CD4-positive, alpha-beta T cell treated with Interleukin-2 at 100 ng/mL for 4 hours (primary cell): ENCODE results near the gene NHLRC3.
"Not testable (repeated sequence)": the region's sequence is repeated elsewhere in the genome, so short reads cannot be mapped to it uniquely, and the experiment has no call there.

Source experiments
- DNase-seq: peaks from one replicate; pipeline ENCODE4 v3.0.0-alpha.2; 2020; ENCODE audit warnings: low spot score

The NHLRC3 gene

GRCh38 chr13:39037880-39038568 lies at the start of gene NHLRC3, which contains the start of gene PROSER1:
TSS of gene NHLRC3 (plus strand) at chr13:39038456. CDS start at chr13:39038640, 184 bp downstream.
TSS of gene PROSER1 (minus strand) at chr13:39038089. CDS start at chr13:39037242, 847 bp downstream.
- peak; percentile 88 for DNase-seq

GRCh38 chr13:38990693-38991092 lies 47.6 kb upstream of the NHLRC3 start, which contains the start of gene STOML3:
TSS of gene STOML3 (minus strand) at chr13:38990831. CDS start at chr13:38990721, 110 bp downstream.
- no peak for DNase-seq

- no peak for DNase-seq
Measured at GRCh38 chr13:38993381-38993780, 44.9 kb upstream of the NHLRC3 start.

GRCh38 chr13:38998739-38999138 lies 39.5 kb upstream of the NHLRC3 start:
- no peak for DNase-seq

- DNase-seq = not testable (repeated sequence)
Measured at GRCh38 chr13:39006371-39007111, 31.7 kb upstream of the NHLRC3 start.

- no peak for DNase-seq
Measured at GRCh38 chr13:39012608-39013007, 25.6 kb upstream of the NHLRC3 start.

- DNase-seq = no peak
Measured at GRCh38 chr13:39013462-39013861, 24.8 kb upstream of the NHLRC3 start.

GRCh38 chr13:39016087-39016486 lies 22.2 kb upstream of the NHLRC3 start:
- DNase-seq = no peak

- peak; percentile 28 for DNase-seq
Measured at GRCh38 chr13:39016787-39017186, 21.5 kb upstream of the NHLRC3 start.

GRCh38 chr13:39020853-39021462 lies 17.3 kb upstream of the NHLRC3 start:
- DNase-seq = no peak

GRCh38 chr13:39023316-39023715 lies 14.9 kb upstream of the NHLRC3 start:
- DNase-seq = no peak

GRCh38 chr13:39023761-39024160 lies 14.5 kb upstream of the NHLRC3 start:
- DNase-seq = no peak

- DNase-seq = no peak
Measured at GRCh38 chr13:39025433-39025839, 12.8 kb upstream of the NHLRC3 start.

- DNase-seq = no peak
Measured at GRCh38 chr13:39032150-39032549, 6.1 kb upstream of the NHLRC3 start.

- no peak for DNase-seq
Measured at GRCh38 chr13:39034085-39034484, 4.2 kb upstream of the NHLRC3 start.

GRCh38 chr13:39035204-39035603 lies 3.1 kb upstream of the NHLRC3 start:
- no peak for DNase-seq

GRCh38 chr13:39035799-39036198 lies 2.5 kb upstream of the NHLRC3 start:
- no peak for DNase-seq

GRCh38 chr13:39036212-39036611 lies 2.0 kb upstream of the NHLRC3 start:
- DNase-seq = peak; percentile 17

- peak; percentile 33 for DNase-seq
Measured at GRCh38 chr13:39037410-39037879, 811 bp upstream of the NHLRC3 start.

GRCh38 chr13:39038569-39039030 lies 344 bp downstream of the NHLRC3 start:
- DNase-seq = peak; percentile 49

GRCh38 chr13:39039041-39039440 lies 785 bp downstream of the NHLRC3 start:
- DNase-seq = no peak

- DNase-seq = no peak
Measured at GRCh38 chr13:39040206-39040605, 1.9 kb downstream of the NHLRC3 start.

GRCh38 chr13:39044536-39044935 lies 6.3 kb downstream of the NHLRC3 start:
- DNase-seq = no peak
